ENCODE measurements around the gene TMEM184A. TPM values are rescaled to one million over a fixed set of nuclear protein-coding genes. Genes with fewer than 3 reads are reported as not detected.

Gene TMEM184A
- total RNA-seq, 2 donors from 2014 or later, result 4.6 to 5.1 TPM

- Histone ChIP-seq H3K4me3 (ENCODE audit: low read length) (no peak overlapping the region), H3K4me1 (ENCODE audit: control insufficient read depth, insufficient read depth, low read length) (no peaks in the 10 kb centered on the region), H3K27me3 (ENCODE audit: control insufficient read depth, insufficient read depth, low read length, poor library complexity, severe bottlenecking) (no peaks in the 10 kb centered on the region), H3K9ac (ENCODE audit: extremely low read depth, low read length, poor library complexity, severe bottlenecking) (no peak overlapping the region), H3K27ac (ENCODE audit: low read depth, low read length) (no peak overlapping the region), H3K9me3 (ENCODE audit: control insufficient read depth, low read length) (no peaks in the 10 kb centered on the region), H3K36me3 (ENCODE audit: control insufficient read depth, insufficient read depth, low read length) (peaks cover 29% of the 10 kb centered on the region)
- H3K27ac Mint-ChIP-seq, result no peak overlapping the region
- H3K36me3 Mint-ChIP-seq (ENCODE audit: low read depth), result peaks cover 42% of the 10 kb centered on the region
- DNase-seq, result no peak
- H3K27me3 Mint-ChIP-seq (ENCODE audit: insufficient read depth), result no peaks in the 10 kb centered on the region
- no peaks in the 10 kb centered on the region for H3K9me3 Mint-ChIP-seq
- no peaks in the 10 kb centered on the region for H3K4me1 Mint-ChIP-seq
- 95 to 96% methylated on average over 18 to 25 of the region's 25 CpGs for WGBS, 2 experiments (ENCODE audit: insufficient coverage in 1 of 2, insufficient read length in 1 of 2)
- TF ChIP-seq CTCF (conservative IDR thresholded peaks at IDR 0.05), result no peak
- no peak overlapping the region for H3K4me3 Mint-ChIP-seq
Observed at GRCh38 chr7:1494447-1494846, 61.6 kb downstream of the TMEM184A start.

GRCh38 chr7:1493571-1493970 is 62.4 kb downstream of the TMEM184A start:
- Mint-ChIP-seq H3K4me1 (no peaks in the 10 kb centered on the region), H3K9me3 (no peaks in the 10 kb centered on the region), H3K27ac (no peak overlapping the region), H3K36me3 (ENCODE audit: low read depth) (peaks cover 48% of the 10 kb centered on the region), H3K4me3 (no peak overlapping the region), H3K27me3 (ENCODE audit: insufficient read depth) (no peaks in the 10 kb centered on the region)
- TF ChIP-seq CTCF (conservative IDR thresholded peaks at IDR 0.05), result no peak
- no peak overlapping the region for H3K4me3 ChIP-seq (ENCODE audit: low read length)
- no peaks in the 10 kb centered on the region for H3K4me1 ChIP-seq (ENCODE audit: control insufficient read depth, insufficient read depth, low read length)
- peaks cover 33% of the 10 kb centered on the region for H3K36me3 ChIP-seq (ENCODE audit: control insufficient read depth, insufficient read depth, low read length)
- no peaks in the 10 kb centered on the region for H3K9me3 ChIP-seq (ENCODE audit: control insufficient read depth, low read length)
- H3K9ac ChIP-seq (ENCODE audit: extremely low read depth, low read length, poor library complexity, severe bottlenecking), result no peak overlapping the region
- no peak overlapping the region for H3K27ac ChIP-seq (ENCODE audit: low read depth, low read length)
- no peaks in the 10 kb centered on the region for H3K27me3 ChIP-seq (ENCODE audit: control insufficient read depth, insufficient read depth, low read length, poor library complexity, severe bottlenecking)
- DNase-seq, result no peak
- WGBS, 2 experiments (ENCODE audit: insufficient coverage in 1 of 2, insufficient read length in 1 of 2), result 95% methylated on average over 22 to 26 of the region's 26 CpGs

- Histone ChIP-seq H3K27me3 (ENCODE audit: control insufficient read depth, insufficient read depth, low read length, poor library complexity, severe bottlenecking) (no peaks in the 10 kb centered on the region), H3K4me1 (ENCODE audit: control insufficient read depth, insufficient read depth, low read length) (no peaks in the 10 kb centered on the region), H3K9ac (ENCODE audit: extremely low read depth, low read length, poor library complexity, severe bottlenecking) (no peak overlapping the region), H3K9me3 (ENCODE audit: control insufficient read depth, low read length) (no peaks in the 10 kb centered on the region), H3K4me3 (ENCODE audit: low read length) (no peak overlapping the region), H3K27ac (ENCODE audit: low read depth, low read length) (no peak overlapping the region), H3K36me3 (ENCODE audit: control insufficient read depth, insufficient read depth, low read length) (peaks cover 36% of the 10 kb centered on the region)
- peaks cover 50% of the 10 kb centered on the region for H3K36me3 Mint-ChIP-seq (ENCODE audit: low read depth)
- no peaks in the 10 kb centered on the region for H3K9me3 Mint-ChIP-seq
- no peak for DNase-seq
- no peak for TF ChIP-seq CTCF (conservative IDR thresholded peaks at IDR 0.05)
- no peak overlapping the region for H3K4me3 Mint-ChIP-seq
- WGBS, 2 experiments (ENCODE audit: insufficient coverage in 1 of 2, insufficient read length in 1 of 2), result 95% methylated on average over 16 to 20 of the region's 20 CpGs
- no peaks in the 10 kb centered on the region for H3K4me1 Mint-ChIP-seq
- no peak overlapping the region for H3K27ac Mint-ChIP-seq
- H3K27me3 Mint-ChIP-seq (ENCODE audit: insufficient read depth), result no peaks in the 10 kb centered on the region
Observed at GRCh38 chr7:1493129-1493528, 62.9 kb downstream of the TMEM184A start.
